ENCODE measurements around the gene MYCN.

The MYCN gene

DNA sequence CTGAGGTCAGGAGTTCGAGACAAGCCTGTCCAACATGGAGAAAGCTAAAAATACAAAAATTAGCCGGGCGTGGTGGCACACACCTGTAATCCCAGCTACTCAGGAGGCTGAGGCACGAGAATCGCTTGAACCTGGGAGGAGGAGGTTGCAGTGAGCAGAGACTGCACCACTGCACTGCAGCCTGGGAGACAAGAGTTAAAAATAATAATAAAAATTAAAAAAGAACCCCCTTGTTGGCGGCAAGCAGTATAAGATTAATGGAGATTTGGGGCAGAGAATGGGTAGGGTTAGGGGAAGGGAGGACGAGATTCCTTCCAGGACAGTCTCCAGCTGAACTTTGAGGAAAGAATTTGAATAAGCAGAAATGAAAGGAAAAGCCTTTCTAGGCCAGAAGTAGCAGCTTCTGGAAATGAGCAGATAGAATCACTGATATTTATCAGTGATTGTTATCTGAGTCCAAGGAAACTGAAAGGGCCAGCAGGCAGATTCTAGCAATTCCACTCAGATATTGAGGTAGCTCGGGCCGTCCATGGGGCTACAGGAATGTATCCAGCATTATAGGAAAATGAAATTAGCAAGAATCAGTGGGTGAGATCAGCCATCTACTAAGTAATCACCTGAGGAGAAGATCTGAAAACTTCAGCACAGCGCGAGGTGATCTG is 7.0 kb upstream of the MYCN start:
- TF ChIP-seq, protein P1, sequence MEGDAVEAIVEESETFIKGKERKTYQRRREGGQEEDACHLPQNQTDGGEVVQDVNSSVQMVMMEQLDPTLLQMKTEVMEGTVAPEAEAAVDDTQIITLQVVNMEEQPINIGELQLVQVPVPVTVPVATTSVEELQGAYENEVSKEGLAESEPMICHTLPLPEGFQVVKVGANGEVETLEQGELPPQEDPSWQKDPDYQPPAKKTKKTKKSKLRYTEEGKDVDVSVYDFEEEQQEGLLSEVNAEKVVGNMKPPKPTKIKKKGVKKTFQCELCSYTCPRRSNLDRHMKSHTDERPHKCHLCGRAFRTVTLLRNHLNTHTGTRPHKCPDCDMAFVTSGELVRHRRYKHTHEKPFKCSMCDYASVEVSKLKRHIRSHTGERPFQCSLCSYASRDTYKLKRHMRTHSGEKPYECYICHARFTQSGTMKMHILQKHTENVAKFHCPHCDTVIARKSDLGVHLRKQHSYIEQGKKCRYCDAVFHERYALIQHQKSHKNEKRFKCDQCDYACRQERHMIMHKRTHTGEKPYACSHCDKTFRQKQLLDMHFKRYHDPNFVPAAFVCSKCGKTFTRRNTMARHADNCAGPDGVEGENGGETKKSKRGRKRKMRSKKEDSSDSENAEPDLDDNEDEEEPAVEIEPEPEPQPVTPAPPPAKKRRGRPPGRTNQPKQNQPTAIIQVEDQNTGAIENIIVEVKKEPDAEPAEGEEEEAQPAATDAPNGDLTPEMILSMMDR (IDR thresholded peaks at IDR 0.05; ENCODE audit: low read length) = no peak
- TF ChIP-seq EZH2 (optimal IDR thresholded peaks at IDR 0.05; ENCODE audit: low read depth, low read length) = no peak
- TF ChIP-seq EZH2phosphoT487 (IDR thresholded peaks at IDR 0.05; ENCODE audit: low read length) = no peak
- no peak overlapping the region for H3K27ac ChIP-seq (ENCODE audit: low read length)
- no peaks in the 10 kb centered on the region for H3K79me2 ChIP-seq (ENCODE audit: low read length)
- H3K4me1 ChIP-seq (ENCODE audit: low read length) = no peaks in the 10 kb centered on the region
- H3K36me3 ChIP-seq (replicated peaks; ENCODE audit: insufficient read depth, low read length) = no peaks in the 10 kb centered on the region
- H4K20me1 ChIP-seq (ENCODE audit: insufficient read depth, low read length) = no peaks in the 10 kb centered on the region
- H3K9me2 ChIP-seq (replicated peaks; ENCODE audit: insufficient read depth, low read length) = no peaks in the 10 kb centered on the region
- H3K27me3 ChIP-seq (replicated peaks; ENCODE audit: insufficient read depth, low read length) = no peaks in the 10 kb centered on the region
- no peak for DNase-seq
- no peak overlapping the region for H3K4me2 ChIP-seq (ENCODE audit: low read depth, low read length)
- no peak overlapping the region for H2AFZ ChIP-seq (ENCODE audit: low read length)
- H3K9me3 ChIP-seq (replicated peaks; ENCODE audit: insufficient read depth, low read length) = no peaks in the 10 kb centered on the region
- H3F3A ChIP-seq (ENCODE audit: insufficient read depth, low read length) = no peaks in the 10 kb centered on the region
- H3K4me3 ChIP-seq (ENCODE audit: low read length) = no peak overlapping the region
- no peak overlapping the region for H3K9ac ChIP-seq (ENCODE audit: low read length)

DNA sequence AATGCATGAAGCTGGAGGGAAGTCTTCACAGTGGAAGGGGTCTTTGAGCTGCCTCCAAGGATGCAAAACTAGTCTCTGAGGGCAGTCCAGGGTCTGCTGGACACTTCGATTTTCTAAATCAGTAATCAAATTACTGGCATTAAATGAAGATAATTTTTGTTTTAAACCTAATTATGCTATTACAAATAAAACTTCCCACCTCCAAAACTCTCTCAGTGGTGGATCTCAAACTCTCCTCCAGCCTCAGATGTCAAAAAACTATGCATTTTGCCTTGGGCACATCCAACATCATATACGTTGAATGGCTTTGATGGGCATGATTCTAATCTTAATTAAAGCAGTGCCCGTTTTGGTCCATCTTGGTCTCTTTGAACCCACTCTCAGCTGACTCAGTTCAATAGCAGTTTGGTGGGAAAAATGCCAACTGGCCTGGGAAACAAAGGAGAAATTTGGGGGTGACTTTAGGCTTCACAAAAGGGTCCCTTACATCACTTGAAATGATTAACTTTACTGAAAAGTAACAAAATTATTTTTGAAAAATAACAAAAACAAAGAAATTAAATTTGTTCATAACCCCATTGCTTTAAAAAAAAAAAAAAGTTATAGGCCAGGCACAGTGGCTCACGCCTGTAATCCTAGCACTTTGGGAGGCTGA is 5.9 kb upstream of the MYCN start:
- H3K9ac ChIP-seq (ENCODE audit: low read length) = no peak overlapping the region
- H3K4me1 ChIP-seq (ENCODE audit: low read length) = 0 out of 2 replicates have a peak, but pooled peaks cover 4% of the 10 kb centered on the region
- H3K4me2 ChIP-seq (ENCODE audit: low read depth, low read length) = no peak overlapping the region
- no peak for DNase-seq
- no peak overlapping the region for H3K4me3 ChIP-seq (ENCODE audit: low read length)
- no peak for TF ChIP-seq EZH2phosphoT487 (IDR thresholded peaks at IDR 0.05; ENCODE audit: low read length)
- TF ChIP-seq, protein P1 (IDR thresholded peaks at IDR 0.05; ENCODE audit: low read length) = no peak
- TF ChIP-seq EZH2 (optimal IDR thresholded peaks at IDR 0.05; ENCODE audit: low read depth, low read length) = no peak
- no peaks in the 10 kb centered on the region for H3F3A ChIP-seq (ENCODE audit: insufficient read depth, low read length)
- no peaks in the 10 kb centered on the region for H3K9me2 ChIP-seq (replicated peaks; ENCODE audit: insufficient read depth, low read length)
- no peaks in the 10 kb centered on the region for H3K79me2 ChIP-seq (ENCODE audit: low read length)
- H3K27me3 ChIP-seq (replicated peaks; ENCODE audit: insufficient read depth, low read length) = no peaks in the 10 kb centered on the region
- H2AFZ ChIP-seq (ENCODE audit: low read length) = no peak overlapping the region
- no peaks in the 10 kb centered on the region for H4K20me1 ChIP-seq (ENCODE audit: insufficient read depth, low read length)
- H3K27ac ChIP-seq (ENCODE audit: low read length) = no peak overlapping the region
- H3K36me3 ChIP-seq (replicated peaks; ENCODE audit: insufficient read depth, low read length) = no peaks in the 10 kb centered on the region
- H3K9me3 ChIP-seq (replicated peaks; ENCODE audit: insufficient read depth, low read length) = no peaks in the 10 kb centered on the region

DNA sequence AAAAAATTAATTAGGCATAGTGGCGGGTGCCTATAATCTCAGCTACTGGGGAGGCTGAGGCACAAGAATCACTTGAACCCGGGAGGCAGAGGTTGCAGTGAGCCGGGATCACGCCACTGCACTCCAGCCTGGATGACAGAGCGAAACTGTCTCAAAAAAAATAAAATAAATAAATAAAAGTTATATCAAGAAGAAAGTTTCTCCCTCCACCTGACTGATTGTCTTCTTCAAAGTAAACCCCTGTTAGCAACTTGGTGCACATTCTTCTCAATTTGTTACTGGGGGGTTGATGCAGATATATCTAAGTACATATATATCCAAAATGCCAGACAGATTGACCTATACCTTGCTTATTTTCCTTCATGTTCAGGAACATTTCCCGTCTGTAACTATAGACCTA is 5.2 kb upstream of the MYCN start:
- H3K4me2 ChIP-seq (ENCODE audit: low read depth, low read length) = no peak overlapping the region

More for the DNA sequence above, 5.2 kb upstream of the MYCN start:
- Histone ChIP-seq H3K9me3 (replicated peaks; ENCODE audit: insufficient read depth, low read length) (no peaks in the 10 kb centered on the region), H3K4me3 (ENCODE audit: low read length) (no peak overlapping the region), H2AFZ (ENCODE audit: low read length) (no peak overlapping the region), H4K20me1 (ENCODE audit: insufficient read depth, low read length) (no peaks in the 10 kb centered on the region), H3F3A (ENCODE audit: insufficient read depth, low read length) (0 out of 2 replicates have a peak, but pooled peaks cover 4% of the 10 kb centered on the region), H3K79me2 (ENCODE audit: low read length) (no peaks in the 10 kb centered on the region), H3K4me1 (ENCODE audit: low read length) (0 out of 2 replicates have a peak, but pooled peaks cover 4% of the 10 kb centered on the region), H3K9ac (ENCODE audit: low read length) (no peak overlapping the region), H3K9me2 (replicated peaks; ENCODE audit: insufficient read depth, low read length) (no peaks in the 10 kb centered on the region), H3K36me3 (replicated peaks; ENCODE audit: insufficient read depth, low read length) (no peaks in the 10 kb centered on the region), H3K27me3 (replicated peaks; ENCODE audit: insufficient read depth, low read length) (no peaks in the 10 kb centered on the region), H3K27ac (ENCODE audit: low read length) (no peak overlapping the region)
- no peak for DNase-seq
- TF ChIP-seq EZH2 (optimal IDR thresholded peaks at IDR 0.05; ENCODE audit: low read depth, low read length) (no peak), EZH2phosphoT487 (IDR thresholded peaks at IDR 0.05; ENCODE audit: low read length) (no peak)
- TF ChIP-seq, protein P1 (IDR thresholded peaks at IDR 0.05; ENCODE audit: low read length) = no peak
